HCT116 (cell line): ENCODE results near the gene PRDX6. TPM values are rescaled to one million over a fixed set of nuclear protein-coding genes. Genes with fewer than 3 reads are reported as not detected.

Source experiments
- ATAC-seq: fragments of 200-7000 bp; cut with Tn5 transposase; 2 replicates; pipeline ENCODE4 v1.9.1; 2020; ENCODE audit warnings: mild to moderate bottlenecking, moderate library complexity
- BruUV-seq: library from RNA; stranded (reverse); fragments of 400-500 nt; replicated peaks from 2 replicates; lab custom pipeline; 2021; lab: Mats Ljungman, UMichigan
- CTCF ChIA-PET: fragments of 300-600 bp; sonication (Branson Sonifier 250); formaldehyde crosslinking; loops from one replicate; lab custom pipeline; 2021; ENCODE audit warnings: antibody characterized with exemption; lab: Charles Lee
- POLR2A ChIA-PET: fragments of 300-600, 350-600 bp; sonication (Branson Sonifier 250); formaldehyde crosslinking; loops from one replicate; lab custom pipeline; 2021; ENCODE audit warnings: antibody characterized with exemption; lab: Charles Lee
- RAD21 ChIA-PET, 2 experiments: fragments of 300-600 bp; sonication (Branson Sonifier 250); formaldehyde crosslinking; loops; one replicate each; lab custom pipeline; 2023; ENCODE audit warnings: low total read pairs in 2 of 2; ENCODE audit not compliant: uncharacterized antibody in 2 of 2, unreplicated experiment in 2 of 2, low non-redundant PET in 1 of 2; lab: Charles Lee
- DNase-seq: peaks from one replicate; pipeline ENCODE4 v3.0.0-alpha.2; 2010; ENCODE audit warnings: low read depth, low spot score
- H2AFZ ChIP-seq: fragments of 200-600 bp; shearing (Covaris generic), sonication (generic); 2 replicates; pipeline ENCODE4 v1.6.1; 2017; ENCODE audit warnings: low read depth, mixed run types, mixed read lengths, antibody characterized with exemption, low read length; ENCODE audit not compliant: poor library complexity, severe bottlenecking
- H3K27ac ChIP-seq: 2 replicates; pipeline ENCODE4 v1.5.1; 2012; ENCODE audit warnings: low read depth, low read length
- H3K27me3 ChIP-seq: fragments of 200-600 bp; sonication (generic); 2 replicates; pipeline ENCODE4 v1.6.1; 2016; ENCODE audit warnings: mixed run types, low read length, mixed read lengths; ENCODE audit not compliant: insufficient read depth
- H3K36me3 ChIP-seq, 2 experiments: fragments of 200-500 bp in 1 of 2; fragments of 200-600 bp in 1 of 2; sonication (Bioruptor generic) in 1 of 2; sonication (generic) in 1 of 2; 2 replicates each; pipeline versions ENCODE4 v1.5.1 to v1.6.1; 2014 to 2016; ENCODE audit warnings: low read length in 2 of 2, inconsistent platforms in 1 of 2, mixed read lengths in 1 of 2, mixed run types in 1 of 2; ENCODE audit not compliant: insufficient read depth in 2 of 2, control insufficient read depth in 1 of 2
- H3K4me1 ChIP-seq, 2 experiments: fragments of 200-600 bp in 1 of 2; sonication (generic) in 1 of 2; 2 replicates each; pipeline versions ENCODE4 v1.5.1 to v1.6.1; 2012 to 2017; ENCODE audit warnings: low read length in 2 of 2, inconsistent platforms in 1 of 2, mild to moderate bottlenecking in 1 of 2, mixed read lengths in 1 of 2, mixed run types in 1 of 2, moderate library complexity in 1 of 2; ENCODE audit not compliant: insufficient read depth in 2 of 2, control insufficient read depth in 1 of 2
- H3K4me2 ChIP-seq: fragments of 200-600 bp; sonication (generic); 2 replicates; pipeline ENCODE4 v1.6.1; 2017; ENCODE audit warnings: mixed run types, low read length, mixed read lengths
- H3K4me3 ChIP-seq, 2 experiments: fragments of 200-600 bp in 1 of 2; sonication (generic) in 1 of 2; replicated peaks in 1 of 2; 2 replicates each; pipeline ENCODE4 v1.5.1; 2011 to 2016; ENCODE audit warnings: low read length in 2 of 2, control low read depth in 1 of 2, low read depth in 1 of 2, mild to moderate bottlenecking in 1 of 2, mixed read lengths in 1 of 2, mixed run types in 1 of 2
- H3K79me2 ChIP-seq: fragments of 200-600 bp; sonication (generic); 2 replicates; pipeline ENCODE4 v1.6.1; 2017; ENCODE audit warnings: mild to moderate bottlenecking, mixed run types, low read length, moderate library complexity, mixed read lengths; ENCODE audit not compliant: insufficient read depth
- H3K9ac ChIP-seq: fragments of 200-600 bp; sonication (generic); 2 replicates; pipeline ENCODE4 v1.6.1; 2016; ENCODE audit warnings: low read length, mixed read lengths
- H3K9me2 ChIP-seq: fragments of 200-600 bp; sonication (generic), shearing (Covaris generic); 2 replicates; pipeline ENCODE4 v1.6.1; 2017; ENCODE audit warnings: mixed run types, mild to moderate bottlenecking, moderate library complexity; ENCODE audit not compliant: insufficient read depth
- H3K9me3 ChIP-seq, 2 experiments: fragments of 200-500 bp in 1 of 2; fragments of 200-600 bp in 1 of 2; sonication (Bioruptor generic) in 1 of 2; sonication (generic) in 1 of 2; 2 replicates each; pipeline ENCODE4 v1.6.1; 2014 to 2017; ENCODE audit warnings: low read length in 2 of 2, mixed read lengths in 2 of 2, inconsistent platforms in 1 of 2, low read depth in 1 of 2, mild to moderate bottlenecking in 1 of 2, mixed run types in 1 of 2, moderate library complexity in 1 of 2; ENCODE audit not compliant: control insufficient read depth in 1 of 2, insufficient read depth in 1 of 2
- H4K20me1 ChIP-seq: fragments of 200-600 bp; sonication (generic), shearing (Covaris generic); 2 replicates; pipeline ENCODE4 v1.6.1; 2017; ENCODE audit warnings: mixed run types, mild to moderate bottlenecking, moderate library complexity; ENCODE audit not compliant: insufficient read depth
- CBX3 ChIP-seq: IDR thresholded peaks from 2 replicates; pipeline ENCODE4 v1.6.1; 2012; ENCODE audit warnings: low read depth
- CEBPB ChIP-seq: IDR thresholded peaks from 2 replicates; pipeline ENCODE4 v1.6.1; 2012; ENCODE audit warnings: low read depth
- EGR1 ChIP-seq: IDR thresholded peaks from 2 replicates; pipeline ENCODE4 v1.6.1; 2012; ENCODE audit warnings: low read depth
- ELF1 ChIP-seq: IDR thresholded peaks from 2 replicates; pipeline ENCODE4 v1.6.1; 2012; ENCODE audit warnings: low read depth, borderline replicate concordance
- EZH2 ChIP-seq: fragments of 200-600 bp; sonication (generic); IDR thresholded peaks from 2 replicates; pipeline ENCODE4 v1.6.1; 2017; ENCODE audit warnings: antibody characterized with exemption, mixed run types
- EZH2phosphoT487 ChIP-seq: fragments of 200-600 bp; IDR thresholded peaks from 2 replicates; pipeline ENCODE4 v1.6.1; 2018; ENCODE audit warnings: antibody characterized with exemption, borderline replicate concordance
- FOSL1 ChIP-seq: IDR thresholded peaks from 2 replicates; pipeline ENCODE4 v1.6.1; 2012; ENCODE audit warnings: low read depth
- POLR2A ChIP-seq: IDR thresholded peaks from 2 replicates; pipeline ENCODE4 v1.7.0; 2011; ENCODE audit warnings: borderline replicate concordance; ENCODE audit not compliant: insufficient read depth, insufficient read length; ENCODE audit errors: extremely low read depth
- POLR2AphosphoS5 ChIP-seq: IDR thresholded peaks from 2 replicates; pipeline ENCODE4 v1.6.1; 2011; ENCODE audit warnings: mild to moderate bottlenecking, low read depth, low read length, moderate library complexity
- SP1 ChIP-seq: IDR thresholded peaks from 2 replicates; pipeline ENCODE4 v1.6.1; 2012; ENCODE audit warnings: low read depth
- SRF ChIP-seq: IDR thresholded peaks from 2 replicates; pipeline ENCODE4 v1.6.1; 2012; ENCODE audit warnings: low read depth
- TCF7L2 ChIP-seq: IDR thresholded peaks from 2 replicates; pipeline ENCODE4 v1.7.0; 2011; ENCODE audit warnings: borderline replicate concordance, inconsistent platforms; ENCODE audit not compliant: insufficient read depth, insufficient read length; ENCODE audit errors: extremely low read depth
- ZFX ChIP-seq: fragments of 450-650 bp; IDR thresholded peaks from 2 replicates; pipeline ENCODE4 v1.6.1; 2017
- intact Hi-C: fragments of 100-400 bp; cut with micrococcal nuclease; formaldehyde crosslinking; loops from 2 replicates; pipeline ENCODE4 v1.10.0; 2022
- total RNA-seq: library from RNA; stranded (reverse); gene quantifications from one replicate; pipeline ENCODE4 v1.2.1, GENCODE V29; 2021; ENCODE audit not compliant: unreplicated experiment
- TF ChIP-seq, protein P1 (sequence below): IDR thresholded peaks from 2 replicates; pipeline ENCODE4 v1.6.1; 2012
- TF ChIP-seq, protein P2 (sequence below), 3 experiments: fragments of 200-600 bp in 1 of 3; sonication (generic) in 1 of 3; IDR thresholded peaks in 2 of 3; conservative IDR thresholded peaks in 1 of 3; 2 replicates each; pipeline ENCODE4 v1.5.1; 2012 to 2017; ENCODE audit warnings: low read depth in 2 of 3, low read length in 2 of 3, antibody characterized with exemption in 1 of 3, borderline replicate concordance in 1 of 3, control low read depth in 1 of 3, mild to moderate bottlenecking in 1 of 3, mixed read lengths in 1 of 3, mixed run types in 1 of 3, moderate library complexity in 1 of 3; ENCODE audit not compliant: insufficient read depth in 1 of 3
- TF ChIP-seq, protein P3 (sequence below): IDR thresholded peaks from 2 replicates; pipeline ENCODE4 v1.6.1; 2012; ENCODE audit warnings: low read depth
- TF ChIP-seq, protein P4 (sequence below): IDR thresholded peaks from 2 replicates; pipeline ENCODE4 v1.6.1; 2012

The PRDX6 gene
- total RNA-seq, 1 experiment from 2014 or later = 286 TPM

DNA sequence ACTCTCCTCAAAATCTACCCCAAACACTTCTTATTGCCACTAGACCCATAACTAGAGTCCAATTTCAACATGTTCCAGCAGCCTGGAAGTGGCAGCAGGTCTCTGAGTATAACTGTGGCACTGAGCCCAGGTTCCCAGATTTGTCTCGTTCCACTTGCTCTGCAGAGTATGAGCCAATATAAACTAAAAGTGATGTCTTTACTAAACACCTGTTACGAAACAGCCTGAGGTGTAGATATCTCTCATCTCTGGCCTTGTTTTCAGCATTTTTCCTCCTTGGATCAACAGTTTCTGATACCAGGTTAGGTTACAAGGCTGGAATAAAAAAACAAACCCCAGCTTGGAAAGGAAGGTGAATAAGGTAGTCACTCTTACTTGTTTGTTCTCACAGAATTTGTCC, 25.2 kb upstream of the PRDX6 start:
- Histone ChIP-seq H3K9me3 (no peaks in the 10 kb centered on the region; a peak in 1 of 4 replicates), H3K4me1 (no peaks in the 10 kb centered on the region)
- DNase-seq = no peak
- TF ChIP-seq ELF1 = no peak
- no peak for TF ChIP-seq SP1
- no peak for TF ChIP-seq CEBPB
- TF ChIP-seq CBX3 = no peak
- TF ChIP-seq ZFX = no peak
- TF ChIP-seq, protein P1, sequence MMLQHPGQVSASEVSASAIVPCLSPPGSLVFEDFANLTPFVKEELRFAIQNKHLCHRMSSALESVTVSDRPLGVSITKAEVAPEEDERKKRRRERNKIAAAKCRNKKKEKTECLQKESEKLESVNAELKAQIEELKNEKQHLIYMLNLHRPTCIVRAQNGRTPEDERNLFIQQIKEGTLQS = no peak
- no peak for TF ChIP-seq POLR2A
- no peak for TF ChIP-seq EGR1
- TF ChIP-seq SRF = no peak
- no peak for TF ChIP-seq EZH2
- TF ChIP-seq, protein P2, sequence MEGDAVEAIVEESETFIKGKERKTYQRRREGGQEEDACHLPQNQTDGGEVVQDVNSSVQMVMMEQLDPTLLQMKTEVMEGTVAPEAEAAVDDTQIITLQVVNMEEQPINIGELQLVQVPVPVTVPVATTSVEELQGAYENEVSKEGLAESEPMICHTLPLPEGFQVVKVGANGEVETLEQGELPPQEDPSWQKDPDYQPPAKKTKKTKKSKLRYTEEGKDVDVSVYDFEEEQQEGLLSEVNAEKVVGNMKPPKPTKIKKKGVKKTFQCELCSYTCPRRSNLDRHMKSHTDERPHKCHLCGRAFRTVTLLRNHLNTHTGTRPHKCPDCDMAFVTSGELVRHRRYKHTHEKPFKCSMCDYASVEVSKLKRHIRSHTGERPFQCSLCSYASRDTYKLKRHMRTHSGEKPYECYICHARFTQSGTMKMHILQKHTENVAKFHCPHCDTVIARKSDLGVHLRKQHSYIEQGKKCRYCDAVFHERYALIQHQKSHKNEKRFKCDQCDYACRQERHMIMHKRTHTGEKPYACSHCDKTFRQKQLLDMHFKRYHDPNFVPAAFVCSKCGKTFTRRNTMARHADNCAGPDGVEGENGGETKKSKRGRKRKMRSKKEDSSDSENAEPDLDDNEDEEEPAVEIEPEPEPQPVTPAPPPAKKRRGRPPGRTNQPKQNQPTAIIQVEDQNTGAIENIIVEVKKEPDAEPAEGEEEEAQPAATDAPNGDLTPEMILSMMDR (IDR thresholded peaks at IDR 0.05 in 2 of 3, conservative IDR thresholded peaks at IDR 0.05 in 1 of 3; ENCODE audit: borderline replicate concordance in 1 of 3, insufficient read depth in 1 of 3, low read depth in 2 of 3, low read length in 2 of 3) = no peak
- TF ChIP-seq, protein P3, sequence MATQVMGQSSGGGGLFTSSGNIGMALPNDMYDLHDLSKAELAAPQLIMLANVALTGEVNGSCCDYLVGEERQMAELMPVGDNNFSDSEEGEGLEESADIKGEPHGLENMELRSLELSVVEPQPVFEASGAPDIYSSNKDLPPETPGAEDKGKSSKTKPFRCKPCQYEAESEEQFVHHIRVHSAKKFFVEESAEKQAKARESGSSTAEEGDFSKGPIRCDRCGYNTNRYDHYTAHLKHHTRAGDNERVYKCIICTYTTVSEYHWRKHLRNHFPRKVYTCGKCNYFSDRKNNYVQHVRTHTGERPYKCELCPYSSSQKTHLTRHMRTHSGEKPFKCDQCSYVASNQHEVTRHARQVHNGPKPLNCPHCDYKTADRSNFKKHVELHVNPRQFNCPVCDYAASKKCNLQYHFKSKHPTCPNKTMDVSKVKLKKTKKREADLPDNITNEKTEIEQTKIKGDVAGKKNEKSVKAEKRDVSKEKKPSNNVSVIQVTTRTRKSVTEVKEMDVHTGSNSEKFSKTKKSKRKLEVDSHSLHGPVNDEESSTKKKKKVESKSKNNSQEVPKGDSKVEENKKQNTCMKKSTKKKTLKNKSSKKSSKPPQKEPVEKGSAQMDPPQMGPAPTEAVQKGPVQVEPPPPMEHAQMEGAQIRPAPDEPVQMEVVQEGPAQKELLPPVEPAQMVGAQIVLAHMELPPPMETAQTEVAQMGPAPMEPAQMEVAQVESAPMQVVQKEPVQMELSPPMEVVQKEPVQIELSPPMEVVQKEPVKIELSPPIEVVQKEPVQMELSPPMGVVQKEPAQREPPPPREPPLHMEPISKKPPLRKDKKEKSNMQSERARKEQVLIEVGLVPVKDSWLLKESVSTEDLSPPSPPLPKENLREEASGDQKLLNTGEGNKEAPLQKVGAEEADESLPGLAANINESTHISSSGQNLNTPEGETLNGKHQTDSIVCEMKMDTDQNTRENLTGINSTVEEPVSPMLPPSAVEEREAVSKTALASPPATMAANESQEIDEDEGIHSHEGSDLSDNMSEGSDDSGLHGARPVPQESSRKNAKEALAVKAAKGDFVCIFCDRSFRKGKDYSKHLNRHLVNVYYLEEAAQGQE = no peak
- TF ChIP-seq FOSL1 = no peak
- TF ChIP-seq TCF7L2 = no peak
- TF ChIP-seq, protein P4, sequence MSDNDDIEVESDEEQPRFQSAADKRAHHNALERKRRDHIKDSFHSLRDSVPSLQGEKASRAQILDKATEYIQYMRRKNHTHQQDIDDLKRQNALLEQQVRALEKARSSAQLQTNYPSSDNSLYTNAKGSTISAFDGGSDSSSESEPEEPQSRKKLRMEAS = no peak
- TF ChIP-seq POLR2AphosphoS5 = no peak
- TF ChIP-seq EZH2phosphoT487 = no peak
- TF ChIP-seq, all 23 proteins: peak for 0
- intact Hi-C loops = no loop called here
- Histone ChIP-seq H3K36me3 (no peaks in the 10 kb centered on the region), H2AFZ (no peak overlapping the region), H3K9ac (no peak overlapping the region), H4K20me1 (no peaks in the 10 kb centered on the region), H3K27me3 (no peaks in the 10 kb centered on the region), H3K4me2 (no peak overlapping the region), H3K27ac (no peak overlapping the region), H3K4me3 (no peak overlapping the region), H3K9me2 (no peaks in the 10 kb centered on the region), H3K79me2 (no peaks in the 10 kb centered on the region)
- no TSS peak for BruUV-seq
- CTCF ChIA-PET = no interaction called here
- POLR2A ChIA-PET = no interaction called here
- no peak for ATAC-seq
- RAD21 ChIA-PET = no interaction called here
